H1 (cell line): ENCODE measurements around the gene CMKLR1. TPM values are rescaled to one million over a fixed set of nuclear protein-coding genes. Genes with fewer than 3 reads are reported as not detected.

Experiments
- CTBP2 ChIP-seq: IDR thresholded peaks from 2 replicates; pipeline ENCODE4 v1.7.0; 2011; ENCODE audit warnings: borderline replicate concordance, mild to moderate bottlenecking, moderate library complexity, mixed read lengths, low read length; ENCODE audit not compliant: insufficient read depth, insufficient read length
- polyA plus RNA-seq, 7 experiments: library from polyadenylated mRNA; depleted of rRNA in 3 of 7; stranded (reverse) in 5 of 7; unstranded in 2 of 7; fragments of >200 nt in 5 of 7; fragments of 200-250 nt in 2 of 7; gene quantifications; 1 replicate in 5 of 7; 2 replicates in 1 of 7; 4 replicates in 1 of 7; pipeline versions ENCODE4 v1.2.1 to v1.2.3, GENCODE V29; 2011 to 2013; ENCODE audit warnings: missing spikeins in 2 of 7, mixed read lengths in 2 of 7
- total RNA-seq: library from RNA; stranded (reverse); fragmentation: NEBNext Ultra II Directional; extraction: Animal tissue kit (Norgen Biotek cat#: 25700); gene quantifications from 2 replicates; pipeline ENCODE4 v1.2.1, GENCODE V29; 2021

CMKLR1 gene
- total and polyA plus RNA-seq, 2 of the 8 experiments (the other 6 are each of a cell fraction or from before 2014, with no cell fraction given) = 2.1 to 2.8 TPM

DNA sequence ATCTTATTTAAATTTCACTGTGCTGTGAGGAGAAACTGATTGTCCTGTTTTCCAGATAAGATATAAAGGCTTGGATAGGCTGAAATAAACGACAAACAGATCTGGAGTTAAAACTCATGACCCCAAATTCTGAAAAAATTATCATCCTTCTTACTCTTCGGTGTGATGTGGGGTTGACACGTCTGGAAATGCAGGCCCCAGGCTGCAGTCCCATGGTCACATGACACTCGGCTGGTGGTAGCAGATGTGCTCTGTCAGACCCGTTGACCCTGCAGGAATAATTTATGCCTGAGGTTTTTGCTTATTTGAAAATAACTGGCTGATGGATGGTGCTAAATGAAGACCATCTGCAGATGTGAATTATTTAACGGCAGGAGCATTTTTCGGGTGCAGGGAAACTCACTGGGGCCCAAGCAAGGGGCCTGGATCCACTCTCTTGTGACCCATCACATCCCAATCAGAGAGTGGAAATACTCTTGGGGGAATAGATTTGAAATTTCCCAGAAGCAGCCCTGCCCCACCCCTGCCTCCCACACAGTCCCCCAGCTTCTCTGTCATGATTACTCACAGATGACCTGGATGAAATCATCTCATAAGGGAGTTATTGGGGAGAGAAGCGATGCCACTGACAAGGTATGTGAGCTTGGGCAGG, 47.7 kb upstream of the CMKLR1 start (continued):
- TF ChIP-seq CTBP2 = no peak
